H1 (cell line): ENCODE measurements around the gene NUP88. TPM values are rescaled to one million over a fixed set of nuclear protein-coding genes. Genes with fewer than 3 reads are reported as not detected.

ENCODE experiments used
- CTCF ChIA-PET: fragments of 300-600 bp; sonication (Branson Sonifier 250); formaldehyde crosslinking; loops from one replicate; lab custom pipeline; 2021; ENCODE audit not compliant: partially characterized antibody; lab: Charles Lee
- POLR2A ChIA-PET: fragments of 300-600 bp; sonication (Branson Sonifier 250); formaldehyde crosslinking; loops from one replicate; lab custom pipeline; 2021; ENCODE audit warnings: inconsistent platforms; ENCODE audit not compliant: partially characterized antibody; lab: Charles Lee
- DNase-seq, 2 experiments: peaks; one replicate each; pipeline versions ENCODE4 v3.0.0 to v3.0.0-alpha.2; 2010 to 2022; ENCODE audit warnings: low spot score in 2 of 2, low read depth in 1 of 2, mixed read lengths in 1 of 2
- FAIRE-seq: peaks from 2 replicates; lab custom pipeline; 2011; peaks lifted over from hg19 to GRCh38; lab: Jason Lieb, UNC
- H2AFZ ChIP-seq: 2 replicates; pipeline ENCODE4 v1.8.1; 2012; ENCODE audit warnings: low read length, inconsistent platforms
- H2AK5ac ChIP-seq: 2 replicates; pipeline ENCODE4 v1.6.1; 2013; ENCODE audit warnings: low read depth, low read length
- H2BK120ac ChIP-seq: replicated peaks from 2 replicates; pipeline ENCODE3; 2013; ENCODE audit warnings: low read depth, low read length, inconsistent platforms
- H2BK12ac ChIP-seq: 2 replicates; pipeline ENCODE4 v1.6.1; 2013; ENCODE audit warnings: low read depth, low read length
- H2BK15ac ChIP-seq: 2 replicates; pipeline ENCODE4 v1.6.1; 2013; ENCODE audit warnings: low read length
- H2BK20ac ChIP-seq: 2 replicates; pipeline ENCODE4 v1.6.1; 2013; ENCODE audit warnings: low read length
- H2BK5ac ChIP-seq: 2 replicates; pipeline ENCODE4 v1.6.1; 2013; ENCODE audit warnings: low read depth, low read length
- H3K14ac ChIP-seq: 2 replicates; pipeline ENCODE4 v1.6.1; 2013; ENCODE audit warnings: inconsistent platforms; ENCODE audit not compliant: insufficient read length
- H3K18ac ChIP-seq: 2 replicates; pipeline ENCODE4 v1.6.1; 2013; ENCODE audit warnings: low read length; ENCODE audit errors: extremely low read depth
- H3K23ac ChIP-seq: 2 replicates; pipeline ENCODE4 v1.6.1; 2013; ENCODE audit warnings: inconsistent platforms; ENCODE audit not compliant: insufficient read length
- H3K23me2 ChIP-seq: 2 replicates; pipeline ENCODE4 v1.6.1; 2013; ENCODE audit warnings: low read depth, low read length
- H3K27ac ChIP-seq: 2 replicates; pipeline ENCODE4 v1.6.1; 2011; ENCODE audit warnings: low read depth, low read length, inconsistent platforms
- H3K27me3 ChIP-seq, 4 experiments: replicated peaks in 1 of 4; 1 replicate in 1 of 4; 2 replicates in 3 of 4; pipeline versions ENCODE4 v1.6.1 to v1.8.1; 2011 to 2013; ENCODE audit warnings: low read length in 3 of 4, mild to moderate bottlenecking in 3 of 4, inconsistent platforms in 2 of 4, mixed read lengths in 2 of 4, moderate library complexity in 1 of 4; ENCODE audit not compliant: control insufficient read depth in 3 of 4, insufficient read depth in 3 of 4; ENCODE audit errors: extremely low read depth in 1 of 4
- H3K36me3 ChIP-seq, 4 experiments: 2 replicates each; pipeline versions ENCODE4 v1.6.1 to v1.8.1; 2011 to 2013; ENCODE audit warnings: mild to moderate bottlenecking in 4 of 4, low read length in 3 of 4, moderate library complexity in 2 of 4, control low read depth in 1 of 4, inconsistent platforms in 1 of 4; ENCODE audit not compliant: insufficient read depth in 4 of 4, control insufficient read depth in 2 of 4
- H3K4ac ChIP-seq: replicated peaks from 2 replicates; pipeline ENCODE3; 2013; ENCODE audit warnings: low read length, low read depth, mixed read lengths, inconsistent platforms; ENCODE audit not compliant: insufficient read length
- H3K4me1 ChIP-seq, 4 experiments: replicated peaks in 1 of 4; 1 replicate in 1 of 4; 2 replicates in 3 of 4; pipeline versions ENCODE4 v1.6.1 to v1.8.1; 2011 to 2013; ENCODE audit warnings: low read length in 3 of 4, inconsistent platforms in 2 of 4, mixed read lengths in 1 of 4; ENCODE audit not compliant: insufficient read depth in 4 of 4, control insufficient read depth in 3 of 4
- H3K4me2 ChIP-seq, 2 experiments: 2 replicates each; pipeline versions ENCODE4 v1.6.1 to v1.8.1; 2011 to 2013; ENCODE audit warnings: low read depth in 2 of 2, low read length in 2 of 2, control low read depth in 1 of 2, inconsistent platforms in 1 of 2, mild to moderate bottlenecking in 1 of 2; ENCODE audit not compliant: insufficient read depth in 1 of 2
- H3K4me3 ChIP-seq, 4 experiments: fragments of 200-600, 300-600 bp in 1 of 4; sonication (generic), shearing (Covaris generic), sonication (Bioruptor Twin) in 1 of 4; 2 replicates each; pipeline versions ENCODE4 v1.5.1 to v1.8.1; 2011 to 2016; ENCODE audit warnings: low read length in 4 of 4, low read depth in 3 of 4, control low read depth in 2 of 4, inconsistent platforms in 2 of 4, mild to moderate bottlenecking in 2 of 4, mixed read lengths in 1 of 4, moderate library complexity in 1 of 4; ENCODE audit not compliant: insufficient read depth in 2 of 4; ENCODE audit errors: extremely low read depth in 1 of 4
- H3K56ac ChIP-seq: replicated peaks from 2 replicates; pipeline ENCODE3; 2013; ENCODE audit warnings: low read depth, mild to moderate bottlenecking, mixed read lengths, low read length, inconsistent platforms; ENCODE audit not compliant: insufficient read length
- H3K79me1 ChIP-seq: 2 replicates; pipeline ENCODE4 v1.6.1; 2013; ENCODE audit warnings: low read depth, low read length, control low read depth
- H3K79me2 ChIP-seq, 2 experiments: 2 replicates each; pipeline versions ENCODE4 v1.6.1 to v1.8.1; 2012 to 2013; ENCODE audit warnings: low read length in 2 of 2, mild to moderate bottlenecking in 2 of 2, inconsistent platforms in 1 of 2; ENCODE audit not compliant: insufficient read depth in 2 of 2, control insufficient read depth in 1 of 2
- H3K9ac ChIP-seq, 4 experiments: replicated peaks in 1 of 4; 1 replicate in 1 of 4; 2 replicates in 3 of 4; pipeline versions ENCODE4 v1.6.1 to v1.8.1; 2011 to 2013; ENCODE audit warnings: low read depth in 3 of 4, low read length in 3 of 4, control low read depth in 2 of 4, mild to moderate bottlenecking in 2 of 4, moderate library complexity in 2 of 4, inconsistent platforms in 1 of 4; ENCODE audit errors: extremely low read depth in 1 of 4
- H3K9me3 ChIP-seq, 2 experiments: 2 replicates each; pipeline versions ENCODE4 v1.6.1 to v1.8.1; 2012 to 2013; ENCODE audit warnings: mild to moderate bottlenecking in 2 of 2, moderate library complexity in 2 of 2, control low read depth in 1 of 2, inconsistent platforms in 1 of 2, low read depth in 1 of 2, low read length in 1 of 2, mixed read lengths in 1 of 2; ENCODE audit not compliant: insufficient read depth in 2 of 2
- H4K20me1 ChIP-seq, 2 experiments: replicated peaks in 1 of 2; 2 replicates each; pipeline versions ENCODE3 to v1.8.1; 2011 to 2013; ENCODE audit warnings: inconsistent platforms in 2 of 2, low read length in 2 of 2, mild to moderate bottlenecking in 1 of 2; ENCODE audit not compliant: insufficient read depth in 2 of 2, control insufficient read depth in 1 of 2
- H4K5ac ChIP-seq: 2 replicates; pipeline ENCODE4 v1.6.1; 2013; ENCODE audit warnings: low read length, low read depth, mixed read lengths, inconsistent platforms; ENCODE audit not compliant: insufficient read length
- H4K8ac ChIP-seq: 2 replicates; pipeline ENCODE4 v1.8.0; 2013; ENCODE audit warnings: mild to moderate bottlenecking, moderate library complexity, low read length, inconsistent platforms; ENCODE audit not compliant: insufficient read depth; ENCODE audit errors: extremely low read depth
- H4K91ac ChIP-seq: replicated peaks from 2 replicates; pipeline ENCODE3; 2013; ENCODE audit warnings: low read length, mixed read lengths, inconsistent platforms; ENCODE audit not compliant: insufficient read length
- BACH1 ChIP-seq: IDR thresholded peaks from 2 replicates; pipeline ENCODE4 v1.6.1; 2012; ENCODE audit warnings: low read length, improper control_type of control experiment
- BCL11A ChIP-seq, 2 experiments: IDR thresholded peaks; one replicate each; pipeline ENCODE4 v1.6.1; 2011; ENCODE audit warnings: low read depth in 2 of 2, low read length in 2 of 2, mild to moderate bottlenecking in 2 of 2
- CHD2 ChIP-seq: IDR thresholded peaks from 2 replicates; pipeline ENCODE4 v1.6.1; 2012; ENCODE audit warnings: low read length, improper control_type of control experiment
- GABPA ChIP-seq: IDR thresholded peaks from 2 replicates; pipeline ENCODE4 v1.6.1; 2011; ENCODE audit warnings: mild to moderate bottlenecking, low read length, moderate library complexity, borderline replicate concordance; ENCODE audit not compliant: insufficient read depth
- HDAC2 ChIP-seq, 2 experiments: fragments of 300-600 bp in 1 of 2; sonication (generic) in 1 of 2; IDR thresholded peaks; 2 replicates each; pipeline ENCODE4 v1.6.1; 2011 to 2012; ENCODE audit warnings: low read depth in 2 of 2, low read length in 2 of 2, mild to moderate bottlenecking in 2 of 2, moderate library complexity in 2 of 2, borderline replicate concordance in 1 of 2, inconsistent platforms in 1 of 2
- KDM1A ChIP-seq: fragments of 200-600, 300-600 bp; sonication (generic); IDR thresholded peaks from 2 replicates; pipeline ENCODE4 v1.7.1; 2016; ENCODE audit warnings: mild to moderate bottlenecking, low read length, borderline replicate concordance
- PHF8 ChIP-seq: fragments of 200-600 bp; sonication (generic); conservative IDR thresholded peaks from 2 replicates; pipeline ENCODE4 v1.7.1; 2012; ENCODE audit warnings: low read depth, mild to moderate bottlenecking, inconsistent platforms, low read length, moderate library complexity
- POU5F1 ChIP-seq: IDR thresholded peaks from 2 replicates; pipeline ENCODE4 v1.6.1; 2011; ENCODE audit warnings: low read depth, mild to moderate bottlenecking, low read length, moderate library complexity
- RXRA ChIP-seq: IDR thresholded peaks from 2 replicates; pipeline ENCODE4 v1.6.1; 2011; ENCODE audit warnings: low read depth, mild to moderate bottlenecking, low read length, moderate library complexity; ENCODE audit not compliant: insufficient read depth
- SP4 ChIP-seq: IDR thresholded peaks from 2 replicates; pipeline ENCODE4 v1.6.1; 2012; ENCODE audit warnings: low read length, inconsistent platforms
- TAF7 ChIP-seq: optimal IDR thresholded peaks from 2 replicates; pipeline ENCODE3; 2011; ENCODE audit warnings: low read depth, mild to moderate bottlenecking, inconsistent platforms, low read length, moderate library complexity, borderline replicate concordance
- TCF12 ChIP-seq: IDR thresholded peaks from 2 replicates; pipeline ENCODE4 v1.6.1; 2011; ENCODE audit warnings: low read depth, mild to moderate bottlenecking, low read length
- WGBS, 2 experiments: shearing (Covaris generic) in 1 of 2; methylation state at CpG; one replicate each; pipeline versions ENCODE4 v1.1.6 to v1.1.7; 2013 to 2015; ENCODE audit warnings: low lambda C conversion rate in 2 of 2, mixed read lengths in 2 of 2, inconsistent platforms in 1 of 2, low coverage in 1 of 2, missing lambda C conversion rate in 1 of 2; ENCODE audit not compliant: insufficient replicate concordance in 2 of 2, insufficient coverage in 1 of 2, insufficient read length in 1 of 2; ENCODE audit errors: extremely low coverage in 1 of 2, missing lambda C conversion rate in 1 of 2; 5-methylcytosine and 5-hydroxymethylcytosine counted together
- polyA plus RNA-seq, 7 experiments: library from polyadenylated mRNA; depleted of rRNA in 3 of 7; stranded (reverse) in 5 of 7; unstranded in 2 of 7; fragments of >200 nt in 5 of 7; fragments of 200-250 nt in 2 of 7; gene quantifications; 1 replicate in 5 of 7; 2 replicates in 1 of 7; 4 replicates in 1 of 7; pipeline versions ENCODE4 v1.2.1 to v1.2.3, GENCODE V29; 2011 to 2013; ENCODE audit warnings: missing spikeins in 2 of 7, mixed read lengths in 2 of 7
- total RNA-seq: library from RNA; stranded (reverse); fragmentation: NEBNext Ultra II Directional; extraction: Animal tissue kit (Norgen Biotek cat#: 25700); gene quantifications from 2 replicates; pipeline ENCODE4 v1.2.1, GENCODE V29; 2021
- TF ChIP-seq, protein P1 (sequence below): IDR thresholded peaks from 2 replicates; pipeline ENCODE4 v1.6.1; 2012; ENCODE audit warnings: inconsistent platforms
- TF ChIP-seq, protein P2 (sequence below): IDR thresholded peaks from 2 replicates; pipeline ENCODE4 v1.6.1; 2011; ENCODE audit warnings: low read depth, mild to moderate bottlenecking, low read length; ENCODE audit not compliant: insufficient read depth

The NUP88 gene
- total and polyA plus RNA-seq, 2 of the 8 experiments (the other 6 are each of a cell fraction or from before 2014, with no cell fraction given) = 77.4 to 105 TPM

DNA sequence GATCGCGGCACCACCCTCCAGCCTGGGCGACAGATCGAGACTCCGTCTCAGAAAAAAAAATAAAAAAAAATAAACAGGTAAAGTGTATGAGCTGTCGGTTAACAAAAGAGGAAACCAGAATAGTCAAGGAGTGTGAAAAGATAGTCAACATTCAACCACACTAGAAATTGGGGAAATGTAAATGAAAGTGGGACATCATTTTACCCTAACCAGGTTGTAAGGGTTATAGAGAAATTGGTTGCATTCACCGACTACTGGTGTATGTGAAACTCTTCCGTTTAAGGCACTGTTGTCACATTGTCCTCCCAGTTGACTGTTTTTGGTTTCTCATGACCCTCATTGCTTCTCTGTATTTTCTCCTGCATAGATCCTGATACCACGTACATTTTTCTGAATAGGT, 74.5 kb downstream of the NUP88 start:
- Histone ChIP-seq H3K4me1 (no peaks in the 10 kb centered on the region), H2AFZ (no peak overlapping the region), H3K9me3 (no peaks in the 10 kb centered on the region), H3K56ac (no peak overlapping the region), H3K4ac (no peak overlapping the region), H2BK15ac (no peak overlapping the region), H3K4me2 (no peak overlapping the region), H3K79me2 (no peaks in the 10 kb centered on the region), H4K8ac (no peak overlapping the region), H2BK12ac (no peak overlapping the region), H2BK20ac (no peak overlapping the region), H3K79me1 (no peaks in the 10 kb centered on the region), H2BK120ac (no peak overlapping the region), H4K20me1 (no peaks in the 10 kb centered on the region), H3K4me3 (no peak overlapping the region), H3K23me2 (no peaks in the 10 kb centered on the region), H4K91ac (no peak overlapping the region), H3K23ac (no peak overlapping the region), H3K36me3 (peaks cover 2 to 14% (median 8%) of the 10 kb centered on the region in 4 experiments; a peak in 6 of 8 replicates), H3K9ac (no peak overlapping the region), H3K27ac (no peak overlapping the region), H3K27me3 (no peaks in the 10 kb centered on the region), H4K5ac (no peak overlapping the region), H3K18ac (no peak overlapping the region), H3K14ac (no peak overlapping the region), H2AK5ac (no peak overlapping the region), H2BK5ac (no peak overlapping the region)
- ChIA-PET POLR2A (no interaction called here), CTCF (interaction anchor here (0.7 kb wide), 1 partner anchor 42 kb away, joined by 3 read pairs; no protein-coding TSS in a partner anchor)
- WGBS, 2 experiments = 94% methylated on average over 9 of the region's 9 CpGs; no CpG with 5 or more reads in 1 of the 2 experiments
- no peak for DNase-seq
- no peak for FAIRE-seq
- TF ChIP-seq PHF8 = no peak
- TF ChIP-seq GABPA = no peak
- no peak for TF ChIP-seq POU5F1
- no peak for TF ChIP-seq KDM1A
- TF ChIP-seq, protein P1, sequence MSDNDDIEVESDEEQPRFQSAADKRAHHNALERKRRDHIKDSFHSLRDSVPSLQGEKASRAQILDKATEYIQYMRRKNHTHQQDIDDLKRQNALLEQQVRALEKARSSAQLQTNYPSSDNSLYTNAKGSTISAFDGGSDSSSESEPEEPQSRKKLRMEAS = no peak
- no peak for TF ChIP-seq HDAC2 (IDR thresholded peaks at IDR 0.05; ENCODE audit: borderline replicate concordance in 1 of 2, low read depth in 2 of 2, low read length in 2 of 2)
- TF ChIP-seq RXRA = no peak
- no peak for TF ChIP-seq BCL11A (IDR thresholded peaks at IDR 0.05; ENCODE audit: low read depth in 2 of 2, low read length in 2 of 2)
- no peak for TF ChIP-seq BACH1
- no peak for TF ChIP-seq CHD2
- TF ChIP-seq TCF12 = no peak
- no peak for TF ChIP-seq TAF7
- no peak for TF ChIP-seq SP4
- TF ChIP-seq, protein P2, sequence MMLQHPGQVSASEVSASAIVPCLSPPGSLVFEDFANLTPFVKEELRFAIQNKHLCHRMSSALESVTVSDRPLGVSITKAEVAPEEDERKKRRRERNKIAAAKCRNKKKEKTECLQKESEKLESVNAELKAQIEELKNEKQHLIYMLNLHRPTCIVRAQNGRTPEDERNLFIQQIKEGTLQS = no peak
